B cell (primary cell): Measurements from ENCODE around the gene PITRM1. TPM values are rescaled to one million over a fixed set of nuclear protein-coding genes. Genes with fewer than 3 reads are reported as not detected.

Source experiments
- ATAC-seq: fragments of 200-7000 bp; cut with Tn5 transposase; one replicate; pipeline ENCODE4 v1.10.0; 2021; ENCODE audit warnings: low read depth, mild to moderate bottlenecking, moderate number of reproducible peaks, moderate library complexity
- CTCF ChIA-PET: fragments of 350-600 bp; sonication (Branson Sonifier 250); formaldehyde crosslinking; loops from one replicate; lab custom pipeline; 2021; ENCODE audit warnings: antibody characterized with exemption, inconsistent platforms; lab: Charles Lee
- POLR2A ChIA-PET: fragments of 350-600 bp; sonication (Branson Sonifier 250); formaldehyde crosslinking; loops from one replicate; lab custom pipeline; 2021; ENCODE audit warnings: antibody characterized with exemption; lab: Charles Lee
- DNase-seq: peaks from one replicate; pipeline ENCODE4 v3.0.0; 2013
- H2AFZ ChIP-seq: 2 replicates; pipeline ENCODE4 v1.6.1; 2012; ENCODE audit warnings: mild to moderate bottlenecking, low read depth, low read length; ENCODE audit not compliant: insufficient read depth, poor library complexity, severe bottlenecking
- H3K27ac ChIP-seq, 2 donors: 1 replicate in 1 of 2; 2 replicates in 1 of 2; pipeline ENCODE4 v1.5.1; 2012 to 2013; ENCODE audit warnings: low read length in 2 of 2, mild to moderate bottlenecking in 2 of 2, moderate library complexity in 1 of 2
- H3K27me3 ChIP-seq, 4 experiments: fragments of 200-600 bp in 1 of 4; sonication (generic) in 1 of 4; replicated peaks in 1 of 4; 1 replicate in 2 of 4; 2 replicates in 2 of 4; pipeline versions ENCODE4 v1.6.1 to v1.7.0; 2013 to 2016; ENCODE audit warnings: low read length in 3 of 4, mild to moderate bottlenecking in 2 of 4, mixed read lengths in 1 of 4, moderate library complexity in 1 of 4; ENCODE audit not compliant: insufficient read depth in 4 of 4, control insufficient read depth in 3 of 4; ENCODE audit errors: control extremely low read depth in 1 of 4
- H3K36me3 ChIP-seq, 2 experiments: replicated peaks in 1 of 2; 1 replicate in 1 of 2; 2 replicates in 1 of 2; pipeline versions ENCODE4 v1.6.1 to v1.7.1; 2013; ENCODE audit warnings: low read length in 1 of 2; ENCODE audit not compliant: insufficient read depth in 2 of 2, control insufficient read depth in 1 of 2; ENCODE audit errors: control extremely low read depth in 1 of 2, extremely low read depth in 1 of 2
- H3K4me1 ChIP-seq, 2 donors: fragments of 200-600 bp in 1 of 2; sonication (generic) in 1 of 2; 1 replicate in 1 of 2; 2 replicates in 1 of 2; pipeline versions ENCODE4 v1.5.1 to v1.6.1; 2013 to 2017; ENCODE audit warnings: low read length in 2 of 2; ENCODE audit not compliant: control insufficient read depth in 2 of 2, insufficient read depth in 2 of 2
- H3K4me2 ChIP-seq: replicated peaks from 2 replicates; pipeline ENCODE3; 2012; ENCODE audit warnings: mild to moderate bottlenecking, low read depth, low read length; ENCODE audit not compliant: poor library complexity, severe bottlenecking
- H3K4me3 ChIP-seq, 5 experiments: fragments of 200-600 bp in 1 of 5; sonication (generic) in 1 of 5; 1 replicate in 3 of 5; 2 replicates in 2 of 5; pipeline versions ENCODE4 v1.5.1 to v1.7.0; 2011 to 2016; ENCODE audit warnings: low read length in 4 of 5, mild to moderate bottlenecking in 4 of 5, low read depth in 2 of 5, control low read depth in 1 of 5, moderate library complexity in 1 of 5; ENCODE audit not compliant: insufficient read depth in 1 of 5; ENCODE audit errors: control extremely low read depth in 1 of 5, extremely low read depth in 1 of 5
- H3K79me2 ChIP-seq: fragments of 200-600 bp; sonication (generic); one replicate; pipeline ENCODE4 v1.6.0; 2016; ENCODE audit warnings: low read length; ENCODE audit not compliant: control insufficient read depth, insufficient read depth
- H3K9ac ChIP-seq: fragments of 200-600 bp; sonication (generic); 2 replicates; pipeline ENCODE4 v1.6.1; 2017; ENCODE audit warnings: mild to moderate bottlenecking, low read length, moderate library complexity
- H3K9me3 ChIP-seq, 3 donors: one replicate each; pipeline versions ENCODE4 v1.6.1 to v1.7.1; 2013; ENCODE audit warnings: low read length in 2 of 3; ENCODE audit not compliant: control insufficient read depth in 2 of 3, insufficient read depth in 1 of 3; ENCODE audit errors: control extremely low read depth in 1 of 3
- H4K20me1 ChIP-seq: 2 replicates; pipeline ENCODE4 v1.6.0; 2012; ENCODE audit warnings: mild to moderate bottlenecking, low read length; ENCODE audit not compliant: insufficient read depth, control insufficient read depth, poor library complexity, severe bottlenecking
- H3K27ac Mint-ChIP-seq: one replicate; pipeline ENCODE4 v1.8.0; 2021; ENCODE audit warnings: mixed read lengths
- H3K27me3 Mint-ChIP-seq: one replicate; pipeline ENCODE4 v1.8.0; 2021; ENCODE audit warnings: mixed read lengths
- H3K4me1 Mint-ChIP-seq: one replicate; pipeline ENCODE4 v1.8.0; 2021; ENCODE audit warnings: mixed read lengths
- H3K4me3 Mint-ChIP-seq: one replicate; pipeline ENCODE4 v1.8.0; 2021; ENCODE audit warnings: mixed read lengths
- H3K9me3 Mint-ChIP-seq: one replicate; pipeline ENCODE4 v1.8.0; 2022; ENCODE audit warnings: mixed read lengths; ENCODE audit not compliant: insufficient read depth
- EZH2 ChIP-seq: IDR thresholded peaks from 2 replicates; pipeline ENCODE4 v1.6.1; 2012; ENCODE audit warnings: borderline replicate concordance, low read depth, mild to moderate bottlenecking, moderate library complexity, low read length; ENCODE audit not compliant: insufficient read depth, poor library complexity, severe bottlenecking
- WGBS: methylation state at CpG from one replicate; pipeline ENCODE4 v1.1.5; 2013; ENCODE audit warnings: missing lambda C conversion rate; ENCODE audit not compliant: insufficient coverage; 5-methylcytosine and 5-hydroxymethylcytosine counted together
- intact Hi-C: fragments of 100-400 bp; cut with micrococcal nuclease; formaldehyde crosslinking; loops from one replicate; pipeline ENCODE4 v1.10.0; 2022
- polyA plus RNA-seq: library from polyadenylated mRNA; depleted of rRNA; stranded (reverse); fragments of >200 nt; gene quantifications from 2 replicates; pipeline ENCODE4 v1.2.3, GENCODE V29; 2012
- total RNA-seq, 2 donors: library from RNA; stranded (reverse); fragments of 120-200 nt in 1 of 2; gene quantifications; 1 replicate in 1 of 2; 2 replicates in 1 of 2; pipeline versions ENCODE4 v1.2.3 to v1.2.4, GENCODE V29; 2013 to 2022
- TF ChIP-seq, protein P1 (sequence below): fragments of 200-600 bp; IDR thresholded peaks from one replicate; pipeline ENCODE4 v1.8.0; 2022; ENCODE audit warnings: antibody characterized with exemption, mild to moderate bottlenecking

PITRM1 gene
- total and polyA plus RNA-seq, 2 donors (not counting 1 experiment from before 2014, with no cell fraction given): 50.7 to 71.1 TPM

GRCh38 chr10:3131098-3131497 lies 41.5 kb downstream of the PITRM1 start:
- Mint-ChIP-seq H3K27me3 (no peaks in the 10 kb centered on the region), H3K27ac (no peak overlapping the region), H3K9me3 (no peaks in the 10 kb centered on the region), H3K4me3 (no peak overlapping the region), H3K4me1 (no peaks in the 10 kb centered on the region)
- no peak for DNase-seq
- H3K27me3 ChIP-seq: no peaks in the 10 kb centered on the region
- no peaks in the 10 kb centered on the region for H3K79me2 ChIP-seq
- TF ChIP-seq, protein P1, sequence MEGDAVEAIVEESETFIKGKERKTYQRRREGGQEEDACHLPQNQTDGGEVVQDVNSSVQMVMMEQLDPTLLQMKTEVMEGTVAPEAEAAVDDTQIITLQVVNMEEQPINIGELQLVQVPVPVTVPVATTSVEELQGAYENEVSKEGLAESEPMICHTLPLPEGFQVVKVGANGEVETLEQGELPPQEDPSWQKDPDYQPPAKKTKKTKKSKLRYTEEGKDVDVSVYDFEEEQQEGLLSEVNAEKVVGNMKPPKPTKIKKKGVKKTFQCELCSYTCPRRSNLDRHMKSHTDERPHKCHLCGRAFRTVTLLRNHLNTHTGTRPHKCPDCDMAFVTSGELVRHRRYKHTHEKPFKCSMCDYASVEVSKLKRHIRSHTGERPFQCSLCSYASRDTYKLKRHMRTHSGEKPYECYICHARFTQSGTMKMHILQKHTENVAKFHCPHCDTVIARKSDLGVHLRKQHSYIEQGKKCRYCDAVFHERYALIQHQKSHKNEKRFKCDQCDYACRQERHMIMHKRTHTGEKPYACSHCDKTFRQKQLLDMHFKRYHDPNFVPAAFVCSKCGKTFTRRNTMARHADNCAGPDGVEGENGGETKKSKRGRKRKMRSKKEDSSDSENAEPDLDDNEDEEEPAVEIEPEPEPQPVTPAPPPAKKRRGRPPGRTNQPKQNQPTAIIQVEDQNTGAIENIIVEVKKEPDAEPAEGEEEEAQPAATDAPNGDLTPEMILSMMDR: no peak
- no peak for TF ChIP-seq EZH2
- H3K9ac ChIP-seq: no peak overlapping the region
- ChIA-PET POLR2A (no interaction called here), CTCF (no interaction called here)
- no peak overlapping the region for H3K27ac ChIP-seq
- no peaks in the 10 kb centered on the region for H4K20me1 ChIP-seq
- no peak overlapping the region for H3K4me3 ChIP-seq
- peaks cover 0 to 27% (median 0%) of the 10 kb centered on the region in 3 donors for H3K9me3 ChIP-seq
- peaks cover 1 to 43% of the 10 kb centered on the region in 2 experiments for H3K36me3 ChIP-seq
- intact Hi-C loops: no loop called here
- WGBS: no CpG with 5 or more reads among the region's 4 CpGs
- ATAC-seq: no peak
- H2AFZ ChIP-seq: no peak overlapping the region
- no peaks in the 10 kb centered on the region for H3K4me1 ChIP-seq
- H3K4me2 ChIP-seq: no peak overlapping the region

DNA sequence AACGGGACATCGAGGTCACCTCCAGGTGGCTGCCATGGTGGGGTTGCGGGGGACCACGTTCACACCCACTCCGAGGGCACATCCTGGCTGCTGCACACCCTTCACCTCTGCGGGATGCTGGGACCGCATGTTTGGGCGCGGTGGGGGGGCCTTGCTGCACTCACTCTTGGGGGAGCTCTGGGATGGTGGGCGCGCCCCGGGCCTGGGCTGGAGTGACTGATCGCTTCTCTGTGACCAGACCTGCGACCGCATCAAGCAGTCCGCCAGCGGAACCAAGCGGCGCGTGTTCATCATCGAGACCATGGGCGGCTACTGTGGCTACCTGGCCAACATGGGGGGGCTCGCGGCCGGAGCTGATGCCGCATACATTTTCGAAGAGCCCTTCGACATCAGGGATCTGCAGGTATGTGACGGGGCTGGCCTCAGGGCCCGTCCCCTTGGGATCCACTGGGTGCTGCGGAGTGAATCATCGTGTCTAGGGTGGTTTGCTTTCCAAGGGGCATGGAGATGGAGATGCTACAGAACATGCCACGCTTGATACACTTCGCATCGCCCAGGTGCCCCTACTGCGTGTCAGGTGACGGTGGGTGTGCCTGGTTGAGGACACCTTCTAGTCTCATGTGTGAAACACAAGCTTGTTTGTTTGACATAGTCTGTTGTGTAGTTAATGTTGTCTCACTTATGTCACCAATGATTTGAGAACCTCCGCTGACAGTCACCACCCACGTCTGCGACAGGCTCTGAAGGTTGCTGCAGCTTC lies 42.8 kb downstream of the PITRM1 start:
- no peaks in the 10 kb centered on the region for H4K20me1 ChIP-seq
- Mint-ChIP-seq H3K27me3 (no peaks in the 10 kb centered on the region), H3K4me1 (no peaks in the 10 kb centered on the region), H3K9me3 (no peaks in the 10 kb centered on the region), H3K4me3 (no peak overlapping the region), H3K27ac (no peak overlapping the region)
- intact Hi-C loops: no loop called here
- no peaks in the 10 kb centered on the region for H3K27me3 ChIP-seq
- peaks cover 0 to 31% (median 0%) of the 10 kb centered on the region in 3 donors for H3K9me3 ChIP-seq
- no peak overlapping the region for H3K9ac ChIP-seq
- no peak for DNase-seq
- no peak overlapping the region for H3K27ac ChIP-seq
- TF ChIP-seq EZH2: no peak
- TF ChIP-seq, protein P1: no peak
- ATAC-seq: no peak
- no peak overlapping the region for H2AFZ ChIP-seq
- H3K79me2 ChIP-seq: no peaks in the 10 kb centered on the region
- no peak overlapping the region for H3K4me3 ChIP-seq
- no peak overlapping the region for H3K4me2 ChIP-seq
- ChIA-PET CTCF (no interaction called here), POLR2A (no interaction called here)
- H3K4me1 ChIP-seq: no peaks in the 10 kb centered on the region
- 92% methylated on average over 40 of the region's 40 CpGs for WGBS
- peaks cover 1 to 42% of the 10 kb centered on the region in 2 experiments for H3K36me3 ChIP-seq
